HepG2 (cell line): ENCODE measurements around the gene CCDC57. TPM values are rescaled to one million over a fixed set of nuclear protein-coding genes. Genes with fewer than 3 reads are reported as not detected.

ENCODE experiments used
- CEBPB ChIP-seq: IDR thresholded peaks from 2 replicates; pipeline ENCODE4 v1.6.1; 2011; ENCODE audit warnings: low read depth, low read length, improper control_type of control experiment, borderline replicate concordance
- CENPT ChIP-seq: sonication (generic); formaldehyde crosslinking; IDR thresholded peaks from 2 replicates; pipeline ENCODE4 v1.8.0; 2022; ENCODE audit warnings: low read depth, mild to moderate bottlenecking, moderate library complexity, missing genetic modification reagents
- GATAD2A ChIP-seq: IDR thresholded peaks from 2 replicates; pipeline ENCODE4 v1.6.1; 2016
- HNRNPL ChIP-seq: fragments of 200-400 bp; formaldehyde crosslinking; IDR thresholded peaks from 2 replicates; pipeline ENCODE4 v1.6.1; 2017; ENCODE audit warnings: mild to moderate bottlenecking, low read depth, low read length
- MED13 ChIP-seq: sonication (generic); formaldehyde crosslinking; IDR thresholded peaks from 2 replicates; pipeline ENCODE4 v1.5.0; 2020; ENCODE audit warnings: missing genetic modification reagents
- MYNN ChIP-seq: sonication (generic); formaldehyde crosslinking; IDR thresholded peaks from 2 replicates; pipeline ENCODE4 v1.4.0; 2020; ENCODE audit warnings: mild to moderate bottlenecking, low read depth, missing genetic modification reagents
- NCOR1 ChIP-seq: fragments of 200-600 bp; sonication (generic); IDR thresholded peaks from 2 replicates; pipeline ENCODE4 v1.7.0; 2017; ENCODE audit warnings: antibody characterized with exemption, low read length, borderline replicate concordance
- POGZ ChIP-seq: sonication (generic); formaldehyde crosslinking; IDR thresholded peaks from 2 replicates; pipeline ENCODE4 v1.4.0; 2020; ENCODE audit warnings: mild to moderate bottlenecking, missing genetic modification reagents
- PRDM10 ChIP-seq: sonication (generic); formaldehyde crosslinking; IDR thresholded peaks from 2 replicates; pipeline ENCODE4 v1.4.0; 2020; ENCODE audit warnings: low read depth, missing genetic modification reagents
- SNAPC5 ChIP-seq: sonication (generic); formaldehyde crosslinking; IDR thresholded peaks from 2 replicates; pipeline ENCODE4 v1.8.1; 2023; ENCODE audit warnings: mild to moderate bottlenecking, missing genetic modification reagents, borderline replicate concordance
- TFDP1 ChIP-seq: IDR thresholded peaks from 2 replicates; pipeline ENCODE4 v1.6.1; 2016; ENCODE audit warnings: missing compliant biosample characterization, missing genetic modification reagents, borderline replicate concordance
- ZNF124 ChIP-seq: sonication (generic); formaldehyde crosslinking; IDR thresholded peaks from 2 replicates; pipeline ENCODE4 v1.4.0; 2020; ENCODE audit warnings: missing genetic modification reagents
- ZNF580 ChIP-seq: IDR thresholded peaks from 2 replicates; pipeline ENCODE4 v1.6.1; 2016; ENCODE audit warnings: low read depth, borderline replicate concordance
- ZNF598 ChIP-seq: sonication (generic); formaldehyde crosslinking; IDR thresholded peaks from 2 replicates; pipeline ENCODE4 v1.5.1; 2020; ENCODE audit warnings: mild to moderate bottlenecking, missing genetic modification reagents, borderline replicate concordance
- ZNF678 ChIP-seq: sonication (generic); formaldehyde crosslinking; IDR thresholded peaks from 2 replicates; pipeline ENCODE4 v1.4.0; 2020; ENCODE audit warnings: mild to moderate bottlenecking, missing genetic modification reagents
- ZNF709 ChIP-seq: sonication (generic); formaldehyde crosslinking; IDR thresholded peaks from 2 replicates; pipeline ENCODE4 v1.5.0; 2020; ENCODE audit warnings: mild to moderate bottlenecking, missing genetic modification reagents
- ZNF770 ChIP-seq: sonication (generic); formaldehyde crosslinking; IDR thresholded peaks from 2 replicates; pipeline ENCODE4 v1.5.0; 2020; ENCODE audit warnings: mild to moderate bottlenecking, missing genetic modification reagents
- ZSCAN9 ChIP-seq: IDR thresholded peaks from 2 replicates; pipeline ENCODE4 v1.6.1; 2016; ENCODE audit warnings: borderline replicate concordance
- polyA plus RNA-seq, 8 experiments: library from polyadenylated mRNA; depleted of rRNA in 3 of 8; stranded (reverse) in 7 of 8; unstranded in 1 of 8; fragments of >200 nt; fragmentation: Illumina TruSeq in 4 of 8; extraction: Trizol in 4 of 8; gene quantifications; 2 replicates each; pipeline versions ENCODE4 v1.2.1 to v1.2.3, GENCODE V29; 2011 to 2016; ENCODE audit warnings: low read depth in 4 of 8, missing spikeins in 1 of 8, mixed read lengths in 1 of 8; ENCODE audit not compliant: insufficient read depth in 1 of 8
- total RNA-seq, 5 experiments: library from RNA; depleted of rRNA; stranded (reverse); fragments of >200 nt; fragmentation: Illumina TruSeq; extraction: Trizol; gene quantifications; 2 replicates each; pipeline ENCODE4 v1.2.3, GENCODE V29; 2016; ENCODE audit warnings: low read depth in 1 of 5

Gene CCDC57
- total and polyA plus RNA-seq, 2 of the 13 experiments (the other 11 are each of a cell fraction or from before 2014, with no cell fraction given), result 59.3 to 59.9 TPM

GRCh38 chr17:82056729-82057621, 155.7 kb downstream of the CCDC57 start (continued):
- TF ChIP-seq SNAPC5 (CRISPR knock-in tag) (no peak; the same call in 1 of the 2 replicates), GATAD2A (0 out of 2 replicates have a peak, but pooled peaks have one; percentile 34), MYNN (no peak), PRDM10 (no peak), ZNF678 (CRISPR knock-in tag) (no peak), ZSCAN9 (peak; percentile 58; the same call in 1 of the 2 replicates), ZNF580 (CRISPR knock-in tag) (peak; percentile 64; the same call in 1 of the 2 replicates), TFDP1 (CRISPR knock-in tag) (peak; percentile 63; the same call in 1 of the 2 replicates), CEBPB (no peak), ZNF770 (CRISPR knock-in tag) (peak; percentile 78), ZNF709 (CRISPR knock-in tag) (no peak), MED13 (CRISPR knock-in tag) (no peak), ZNF124 (0 out of 2 replicates have a peak, but pooled peaks have one; percentile 44), NCOR1 (peak; percentile 87; the same call in 1 of the 2 replicates), HNRNPL (peak; percentile 99), CENPT (CRISPR knock-in tag) (no peak; the same call in 1 of the 2 replicates), ZNF598 (0 out of 2 replicates have a peak, but pooled peaks have one; percentile 83), POGZ (peak; percentile 40; the same call in 1 of the 2 replicates)
